Tongue (tissue), 2 donors: ENCODE data around the gene HSPA12A. TPM values are rescaled to one million over a fixed set of nuclear protein-coding genes. Genes with fewer than 3 reads are reported as not detected.

Experiments
- DNase-seq: peaks from one replicate; pipeline ENCODE4 v3.0.0-alpha.2; 2015
- total RNA-seq: library from RNA; depleted of rRNA; stranded (reverse); fragments of >200 nt; gene quantifications from one replicate; pipeline ENCODE4 v1.2.3, GENCODE V29; 2014

HSPA12A gene
- total RNA-seq, 1 donor from 2014 or later = 9.3 TPM

DNA sequence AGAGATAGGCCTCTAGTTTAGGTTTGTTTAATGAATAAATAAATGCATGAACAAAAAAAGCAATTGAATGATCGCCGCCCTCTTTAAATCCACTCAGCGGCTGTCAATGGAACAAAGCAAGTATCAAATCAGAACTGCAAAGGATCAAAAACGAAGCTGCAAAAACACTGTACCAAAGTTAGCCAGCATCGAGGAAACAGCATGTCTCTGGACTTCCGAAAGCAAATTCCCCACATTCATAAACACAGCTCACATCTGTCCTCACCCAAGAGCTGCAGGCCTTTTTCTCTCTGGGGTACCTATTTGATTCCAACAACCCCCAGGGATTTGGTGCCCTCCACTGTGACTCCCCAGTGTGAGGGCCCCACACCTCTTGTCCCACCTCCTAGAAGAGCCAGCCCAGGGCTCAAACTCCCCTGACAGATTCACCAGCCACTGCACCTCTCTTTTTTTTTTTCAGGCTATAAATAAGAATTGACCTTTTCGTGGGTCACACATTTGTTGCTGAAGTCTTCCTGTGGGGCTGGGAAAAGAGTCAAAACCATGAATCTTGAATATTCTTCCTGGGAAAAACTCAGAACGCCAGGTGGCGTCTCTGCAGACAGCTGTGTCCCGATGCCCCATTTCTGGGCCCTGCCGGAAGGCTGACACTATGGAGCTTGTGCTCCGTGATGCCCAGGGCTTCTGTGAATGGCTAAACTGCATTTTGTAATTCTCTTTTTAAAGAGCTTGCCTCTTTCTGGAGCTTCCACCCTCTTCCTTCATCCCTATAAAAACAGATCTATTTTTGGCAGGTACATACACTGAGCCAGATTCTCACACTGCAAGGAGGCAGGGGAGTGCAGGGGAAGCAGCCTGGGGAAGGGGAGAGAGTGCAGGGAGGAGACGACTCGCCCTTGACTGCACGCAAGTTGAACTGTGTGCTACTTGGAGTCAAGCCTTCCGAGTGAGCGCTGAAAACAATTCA, 51.7 kb downstream of the HSPA12A start:
- peak; percentile 79 for DNase-seq

DNA sequence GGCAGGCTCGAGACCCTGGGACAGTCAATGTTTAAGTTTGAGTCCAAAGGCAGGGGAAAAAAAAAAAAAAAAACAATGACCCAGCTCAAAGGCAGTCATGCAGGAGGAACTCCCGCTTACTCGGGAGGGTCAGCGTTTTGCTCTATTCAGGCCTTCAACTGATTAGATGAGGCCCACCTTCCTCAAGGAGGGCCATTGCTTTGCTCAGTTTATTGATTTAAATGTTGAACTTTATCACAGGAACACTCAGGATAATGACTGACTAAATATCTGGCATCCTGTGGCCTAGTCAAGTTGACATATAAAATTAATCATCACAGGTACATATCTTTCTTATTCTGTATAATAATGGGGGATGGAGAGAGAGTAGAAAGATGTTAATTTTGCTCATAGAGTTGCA, 52.6 kb downstream of the HSPA12A start:
- no peak for DNase-seq

DNA sequence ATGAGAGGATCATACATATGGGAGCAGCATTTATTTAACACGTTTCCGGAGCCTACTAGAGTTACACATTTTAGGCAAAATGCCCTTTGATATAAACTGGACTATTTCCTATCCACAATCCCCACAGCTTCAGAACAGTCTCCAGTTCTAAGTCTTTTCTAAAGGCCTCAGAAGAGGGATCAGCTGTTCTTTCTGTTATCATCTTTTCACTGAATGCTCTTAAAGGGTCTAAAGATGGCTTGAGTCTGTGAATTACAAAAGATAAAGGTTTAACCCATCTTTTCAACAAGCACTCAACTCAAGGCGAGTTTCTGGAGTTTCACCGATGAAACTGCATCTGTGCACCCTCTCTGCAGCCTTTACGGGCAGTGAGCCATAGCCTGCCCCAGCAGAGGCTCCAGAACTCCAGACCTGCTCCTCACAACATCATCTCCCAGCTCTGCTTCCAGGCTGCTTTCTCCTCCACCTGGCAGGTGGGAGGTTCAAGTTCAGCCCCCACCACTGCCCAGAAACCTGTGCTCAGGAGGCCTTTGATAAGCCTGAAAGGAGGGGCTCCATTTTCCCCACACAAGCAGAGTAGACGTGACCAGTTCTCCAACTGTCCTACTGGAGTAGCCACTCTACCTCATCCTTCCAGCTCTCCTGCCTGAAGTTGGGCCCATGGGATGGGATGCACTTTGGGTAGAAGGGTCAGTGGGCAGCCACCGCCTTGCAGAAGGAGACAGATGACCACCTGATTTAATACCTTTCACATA, 53.4 kb downstream of the HSPA12A start:
- DNase-seq = no peak

DNA sequence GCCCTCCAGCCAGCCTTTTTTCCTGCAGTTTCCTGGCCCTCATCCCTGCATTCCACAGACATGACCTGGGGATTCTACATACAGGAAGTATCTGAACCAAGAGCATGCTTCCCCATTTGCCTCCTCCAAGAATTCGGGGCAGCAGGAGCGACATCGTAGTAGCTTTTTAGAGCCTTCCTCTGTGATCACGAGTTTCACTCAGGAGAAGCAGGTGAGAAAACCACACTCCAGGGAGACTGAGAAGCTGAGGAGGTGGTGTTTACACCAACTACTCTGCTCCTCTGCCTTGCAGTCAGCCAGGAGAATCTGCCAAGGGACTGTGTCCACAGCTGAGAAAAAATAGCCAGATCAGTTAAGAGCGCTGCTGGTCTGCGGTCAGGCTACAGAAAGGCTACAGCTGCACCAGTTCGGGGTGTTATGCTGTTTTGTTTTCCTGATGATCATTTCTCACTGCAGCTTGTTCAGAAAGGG, 54.1 kb downstream of the HSPA12A start:
- DNase-seq = peak; percentile 66

DNA sequence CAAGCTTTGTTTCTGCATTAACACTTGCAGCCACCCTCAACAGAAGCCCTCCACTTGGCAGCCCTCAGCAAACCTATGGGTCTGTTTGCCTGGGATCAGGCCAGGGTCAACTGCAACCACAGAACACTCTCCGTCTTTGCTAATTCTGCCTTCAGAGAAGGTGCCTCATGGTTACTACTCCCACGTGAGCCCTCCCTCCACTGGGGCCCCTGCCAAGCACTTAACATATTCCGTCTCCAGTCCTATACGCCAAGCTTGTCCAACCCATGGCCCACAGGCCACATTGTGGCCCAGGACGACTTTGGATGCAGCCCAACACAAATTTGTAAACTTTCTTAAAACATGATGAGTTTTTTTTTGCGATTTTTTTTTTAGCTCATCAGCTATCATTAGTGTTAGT, 54.7 kb downstream of the HSPA12A start:
- peak; percentile 35 for DNase-seq

DNA sequence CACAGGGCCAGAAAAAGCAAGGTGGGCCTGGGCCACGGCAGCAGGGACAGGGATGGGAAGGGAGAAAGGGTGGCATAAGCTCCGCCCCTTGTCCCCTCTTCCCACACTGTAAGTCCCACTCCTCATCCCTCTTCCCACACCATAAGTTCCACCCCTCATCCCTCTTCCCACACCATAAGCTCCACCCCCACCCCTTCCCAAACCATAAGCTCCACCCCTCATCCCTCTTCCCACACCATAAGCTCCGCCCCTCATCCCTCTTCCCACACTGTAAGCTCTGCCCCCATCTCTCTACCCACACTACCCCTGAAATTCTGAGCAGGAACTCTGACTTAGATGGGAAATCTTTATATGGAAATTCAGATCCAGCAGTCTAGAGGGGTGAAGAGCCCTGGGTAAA, 55.7 kb downstream of the HSPA12A start:
- DNase-seq = no peak

DNA sequence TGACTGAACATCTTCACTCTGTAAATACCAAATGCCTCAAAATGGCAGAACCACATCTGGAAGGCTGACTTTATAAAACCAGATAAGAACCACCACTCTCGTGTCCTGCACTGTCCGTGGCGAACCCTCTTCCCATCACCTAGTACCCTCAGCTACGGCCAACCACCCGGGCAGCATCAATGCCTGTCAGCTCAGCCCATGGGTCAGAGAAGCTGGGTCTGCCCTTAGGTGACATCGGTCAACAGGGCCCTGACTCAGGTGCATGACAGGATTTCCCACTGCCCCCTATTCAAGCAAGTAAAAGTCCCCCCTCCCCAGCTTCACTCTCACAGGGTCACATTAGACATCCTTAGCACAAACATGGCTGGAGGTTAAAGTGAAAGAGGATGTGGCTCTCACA, 56.6 kb downstream of the HSPA12A start:
- DNase-seq = no peak

DNA sequence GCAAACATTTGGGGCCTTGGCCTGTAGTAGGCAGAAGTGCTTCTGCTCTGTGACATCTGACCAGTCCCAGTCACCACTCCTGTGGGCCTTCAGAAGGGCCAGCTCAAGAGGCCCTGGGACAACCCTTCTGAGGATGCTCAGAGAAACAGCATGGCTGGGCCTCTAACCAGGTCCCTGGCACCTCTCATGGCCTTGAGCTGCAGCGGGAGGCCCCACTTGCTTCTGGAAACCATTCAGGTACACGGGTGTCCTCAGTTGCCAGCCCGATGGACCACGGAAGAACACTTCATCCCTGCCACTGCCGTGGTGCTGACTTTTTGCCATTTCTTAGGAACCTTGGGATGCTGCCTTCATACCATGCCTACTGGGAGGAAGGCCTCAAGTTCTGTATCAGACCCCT, 57.6 kb downstream of the HSPA12A start:
- DNase-seq = no peak

DNA sequence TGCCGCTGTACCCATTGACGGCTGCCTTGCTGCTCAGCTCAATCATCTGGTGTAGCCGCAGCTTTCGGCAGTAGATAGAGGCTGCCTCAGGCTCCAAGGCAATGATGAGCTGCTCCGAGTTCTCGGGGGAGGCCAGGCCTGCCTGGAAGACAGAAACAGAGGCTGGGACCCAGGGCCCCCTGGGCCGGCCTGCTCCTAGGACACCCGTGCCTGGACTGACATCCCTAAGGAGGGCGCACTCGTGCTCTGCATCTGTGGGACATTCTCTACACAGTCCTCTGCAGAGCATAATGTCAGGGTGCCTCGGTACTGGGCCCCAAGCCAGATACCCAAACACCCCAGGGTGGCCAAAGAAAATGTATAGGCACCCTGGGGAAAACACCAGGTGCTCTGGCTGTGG, 58.5 kb downstream of the HSPA12A start:
- DNase-seq = no peak

DNA sequence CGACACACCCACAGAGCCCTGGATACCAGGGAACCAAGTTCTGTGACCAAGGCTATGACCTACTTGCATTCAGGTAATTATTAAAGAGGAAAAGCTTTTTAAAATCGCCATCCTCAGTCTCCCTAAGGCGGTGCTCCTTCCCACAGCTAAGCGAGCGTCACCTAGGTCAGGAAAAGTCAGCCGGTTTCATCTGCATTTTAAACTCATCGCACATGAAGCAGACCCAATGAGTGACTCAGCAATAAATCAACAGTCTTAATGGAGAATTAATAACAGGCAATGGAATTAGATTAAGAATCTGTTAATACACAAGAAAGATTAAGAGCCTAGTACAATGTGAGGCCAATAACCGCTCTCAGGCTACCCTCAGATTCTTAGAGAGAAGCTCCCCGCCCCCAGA, 59.2 kb downstream of the HSPA12A start:
- no peak for DNase-seq

DNA sequence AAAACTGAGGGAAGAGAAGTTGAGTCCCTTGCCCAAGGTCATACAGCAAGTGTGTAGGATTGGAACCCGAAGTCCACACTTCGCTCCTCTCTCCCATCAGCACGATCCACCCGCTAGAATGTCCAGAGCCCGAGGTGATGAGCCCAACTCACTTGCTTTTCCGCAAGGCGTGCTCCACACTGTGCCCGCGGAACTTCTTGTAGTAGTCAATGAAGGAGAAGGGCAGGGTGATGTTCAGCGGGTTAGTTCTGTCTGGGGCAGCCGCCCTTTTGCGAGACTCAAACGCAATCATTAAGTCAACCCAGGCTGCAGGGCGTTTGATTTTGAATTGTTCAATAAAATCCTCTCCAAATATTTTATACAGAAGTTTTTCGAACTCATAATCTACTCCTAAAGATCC, 63.0 kb downstream of the HSPA12A start:
- no peak for DNase-seq

DNA sequence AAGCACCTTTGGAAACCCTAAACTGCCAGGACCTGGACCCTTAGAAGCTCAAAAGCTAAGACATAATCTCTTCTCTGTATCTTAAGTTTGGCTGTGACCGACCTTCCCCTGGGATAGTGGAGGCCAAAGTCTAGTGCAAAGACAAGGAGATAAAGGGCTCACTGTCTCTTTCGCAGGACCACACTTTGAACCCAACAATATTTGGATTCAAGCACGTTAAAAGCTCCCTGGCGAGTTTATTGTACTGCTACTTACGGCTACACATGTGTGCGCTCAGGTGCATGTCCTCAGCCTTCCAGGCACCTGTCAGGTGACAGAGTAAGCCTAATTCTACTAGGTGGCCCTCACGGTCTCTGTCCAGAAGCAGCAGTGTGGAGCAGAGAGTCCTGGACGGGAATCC, 65.7 kb downstream of the HSPA12A start:
- DNase-seq = no peak

DNA sequence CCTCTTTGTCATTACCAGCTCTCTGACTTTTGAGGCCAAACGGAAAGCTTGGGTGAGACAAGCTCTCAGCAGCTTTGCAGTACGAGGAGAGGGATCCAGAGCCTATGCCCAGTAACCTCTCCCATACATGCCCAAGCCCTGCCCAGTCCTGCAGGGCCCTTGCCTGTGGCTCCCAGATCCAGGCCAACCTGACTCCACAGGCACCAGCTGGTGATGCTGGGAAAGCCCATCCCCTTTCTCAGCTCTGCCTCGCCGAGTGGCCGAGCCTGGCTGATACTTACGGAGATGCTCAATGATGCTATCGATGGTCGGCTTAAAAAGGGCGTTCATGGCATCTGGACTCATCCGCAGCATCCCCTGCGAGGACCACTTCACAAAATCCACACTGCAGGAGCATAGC, 66.2 kb downstream of the HSPA12A start:
- DNase-seq = no peak

DNA sequence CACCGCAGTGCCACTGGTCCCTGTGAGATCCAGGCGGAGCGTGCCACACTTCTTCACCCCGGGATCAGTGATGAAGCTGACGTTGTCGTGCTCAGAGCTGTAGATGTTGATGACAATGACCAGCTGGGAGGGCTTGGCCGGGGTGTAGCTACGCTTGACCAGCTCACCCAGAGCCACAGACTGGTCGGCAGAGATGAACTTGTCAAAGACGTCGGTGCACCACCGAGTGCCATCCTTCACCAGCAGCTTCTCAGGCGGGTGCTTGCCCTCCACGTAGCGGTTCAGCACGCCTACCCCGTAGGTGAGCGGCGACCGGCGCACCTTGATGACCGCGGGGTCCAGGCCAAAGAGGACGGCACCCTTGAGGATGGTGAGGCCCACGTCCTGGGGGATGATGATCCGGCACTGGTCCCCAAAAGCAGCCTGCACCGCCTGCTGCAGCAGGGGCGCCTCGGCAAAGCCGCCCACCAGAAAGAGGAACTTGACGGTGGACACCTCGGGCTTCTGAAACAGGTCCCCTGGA, 67.4 kb downstream of the HSPA12A start:
- DNase-seq = no peak

DNA sequence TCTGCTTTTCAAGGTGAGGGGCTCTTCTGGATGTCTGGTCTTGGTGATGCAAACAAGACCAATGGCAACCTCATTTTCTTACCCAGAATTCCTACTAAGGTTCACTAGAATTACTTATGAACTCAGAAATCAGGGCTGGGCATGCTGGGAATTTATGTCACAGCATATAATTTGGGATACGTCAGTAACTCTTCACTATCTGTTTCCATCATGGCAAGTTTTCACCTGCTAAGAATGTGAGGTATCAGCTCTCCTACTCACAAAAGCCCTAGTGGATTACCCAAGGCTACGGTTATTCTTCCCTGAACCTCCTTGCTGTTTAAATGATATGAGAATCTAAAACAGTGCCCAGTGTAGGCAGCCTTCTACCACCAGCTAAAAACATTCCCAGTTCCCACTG, 68.5 kb downstream of the HSPA12A start:
- no peak for DNase-seq

DNA sequence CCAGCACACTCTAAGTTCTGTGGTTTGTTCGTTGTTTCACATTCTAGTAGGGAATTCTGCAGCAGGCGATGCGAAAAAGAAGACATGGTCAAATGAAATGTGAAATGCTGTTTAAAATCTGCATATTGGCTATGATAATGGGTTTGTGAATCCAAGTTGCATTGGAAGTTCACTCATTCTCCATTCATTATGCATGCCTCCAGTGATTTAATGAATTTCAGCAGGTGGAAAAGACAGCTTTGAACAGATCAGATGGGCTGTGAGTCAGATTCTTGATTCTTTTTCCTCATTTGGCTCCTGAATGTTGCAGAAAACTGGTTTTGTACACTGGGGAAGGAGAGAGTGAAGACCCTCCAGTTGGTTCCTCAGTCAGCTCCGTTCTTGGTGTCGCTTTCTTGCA, 69.5 kb downstream of the HSPA12A start:
- DNase-seq = no peak

DNA sequence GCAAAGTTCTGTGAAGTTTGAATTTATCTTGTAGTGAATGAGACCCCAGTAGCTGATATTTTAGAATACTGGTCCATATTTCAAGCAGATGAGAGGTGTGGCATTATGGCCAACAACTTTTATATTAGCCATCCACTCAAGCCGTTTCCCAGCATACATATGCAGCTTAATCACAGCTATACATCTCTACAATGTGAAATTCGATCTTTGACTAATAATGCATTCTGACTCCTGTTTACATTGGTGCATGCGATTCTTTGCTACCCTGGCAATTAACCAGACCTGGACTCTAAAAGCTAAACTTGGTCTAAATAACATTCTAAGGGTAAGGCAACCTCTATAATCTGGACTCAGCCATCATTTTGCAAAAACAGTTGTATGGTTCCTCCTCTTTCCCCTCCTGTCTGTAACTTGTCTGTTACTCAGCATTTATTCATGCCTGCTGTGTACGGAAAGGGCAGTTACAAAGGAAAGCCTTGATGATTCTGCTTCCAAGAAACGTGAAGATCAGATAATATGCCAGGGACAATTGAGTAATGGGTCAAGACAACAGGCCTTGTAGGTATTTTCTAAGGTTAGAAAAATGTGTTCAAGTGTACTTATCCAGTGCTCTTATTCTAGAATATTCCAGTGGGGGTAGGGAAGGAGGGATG, 71.0 kb downstream of the HSPA12A start:
- DNase-seq = no peak

DNA sequence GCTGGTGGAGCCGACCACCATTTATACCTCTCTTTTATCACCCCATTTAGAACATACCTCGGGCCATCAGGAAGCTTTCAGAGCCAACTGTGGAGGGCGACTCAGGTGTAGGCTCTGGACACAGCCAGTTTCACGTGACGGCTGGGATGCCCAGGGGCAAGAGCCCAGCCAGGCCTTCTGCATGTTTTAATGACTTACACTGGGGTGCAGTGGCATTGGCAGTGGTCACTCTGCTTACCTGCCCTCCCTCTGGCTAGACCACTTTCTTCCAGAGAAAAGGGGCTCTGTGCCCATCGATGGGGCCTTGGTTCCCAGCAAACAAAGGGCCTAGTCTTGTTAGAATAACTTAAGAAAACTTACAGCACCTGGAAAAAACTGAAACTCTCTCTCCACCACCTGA, 71.7 kb downstream of the HSPA12A start:
- no peak for DNase-seq

DNA sequence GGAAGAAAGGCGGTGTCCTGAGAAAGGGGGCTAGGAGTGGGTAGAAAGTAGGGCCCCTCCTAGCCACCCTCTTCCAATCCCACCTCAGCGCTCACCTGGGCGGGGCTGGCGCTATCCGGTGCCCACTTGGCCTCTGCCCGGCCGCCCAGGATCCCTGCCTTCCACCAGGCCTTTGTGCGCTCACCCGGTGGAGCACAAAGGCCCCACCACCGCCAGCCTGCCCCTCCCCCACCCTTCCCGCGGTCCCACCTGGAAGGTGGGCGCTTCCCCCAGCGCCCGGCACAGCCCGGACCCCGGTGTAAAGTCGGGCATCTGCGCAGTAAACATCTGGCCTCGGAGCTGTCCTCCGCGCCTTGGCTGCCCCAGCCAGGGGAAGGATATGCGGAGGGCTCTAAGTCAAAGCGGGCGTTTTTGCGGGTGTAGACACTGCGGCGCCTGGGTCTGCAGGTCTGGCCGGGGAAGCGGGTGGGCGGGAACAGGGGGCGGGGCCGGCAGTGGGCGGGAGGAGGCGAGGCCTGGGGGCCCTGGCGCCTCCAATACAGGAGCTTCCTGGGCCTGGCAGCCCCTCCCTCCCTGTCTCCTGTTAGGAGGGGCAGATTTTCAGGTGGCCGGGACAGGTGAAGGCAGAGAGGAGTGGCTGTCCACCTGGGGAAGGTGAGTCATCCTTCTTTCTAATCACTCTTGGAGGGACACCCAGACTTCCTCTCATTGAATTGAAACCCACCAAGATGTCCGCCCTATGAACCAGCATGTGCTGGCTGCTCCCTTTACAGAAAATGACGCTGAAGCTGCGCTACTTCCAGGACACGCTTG, 72.3 kb downstream of the HSPA12A start:
- peak; percentile 32 for DNase-seq

DNA sequence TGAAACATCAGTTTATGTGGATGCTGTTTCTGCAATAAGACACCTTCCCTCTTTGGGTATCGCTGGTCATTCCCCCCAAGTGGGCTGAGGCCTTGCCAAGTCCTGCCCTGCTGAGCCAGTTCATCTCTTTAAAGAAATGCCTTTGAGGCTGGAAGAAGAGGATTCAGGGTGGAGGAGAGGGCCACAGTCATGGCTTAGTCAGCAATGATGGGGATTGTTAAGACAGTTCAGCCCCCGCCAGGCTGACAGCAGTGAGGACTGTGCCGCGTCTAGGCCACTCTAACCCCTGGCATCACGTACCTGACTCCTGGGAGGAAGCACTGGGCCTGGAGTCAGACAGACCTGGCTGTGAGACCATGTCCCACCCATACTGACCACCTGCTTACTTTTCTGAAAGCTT, 73.3 kb downstream of the HSPA12A start:
- DNase-seq = no peak

DNA sequence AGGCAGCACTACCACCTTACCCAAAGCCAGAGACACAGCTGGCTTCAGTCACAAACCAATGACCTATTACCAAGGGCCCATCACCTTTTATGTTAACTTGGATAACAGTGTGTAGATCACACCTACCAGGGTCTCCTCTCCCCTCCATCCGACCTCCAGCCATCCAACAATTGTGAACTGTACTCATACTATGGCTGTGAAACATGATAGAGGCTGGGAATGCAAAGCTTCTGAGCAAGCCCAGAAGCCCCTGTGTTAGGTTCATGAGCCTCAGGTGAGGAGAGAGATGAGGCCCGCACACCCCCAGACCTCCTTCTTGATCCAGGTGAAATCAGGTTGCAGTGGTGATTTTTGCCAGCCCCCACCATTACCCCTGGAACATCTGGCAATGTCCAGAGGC, 73.9 kb downstream of the HSPA12A start:
- DNase-seq = no peak

DNA sequence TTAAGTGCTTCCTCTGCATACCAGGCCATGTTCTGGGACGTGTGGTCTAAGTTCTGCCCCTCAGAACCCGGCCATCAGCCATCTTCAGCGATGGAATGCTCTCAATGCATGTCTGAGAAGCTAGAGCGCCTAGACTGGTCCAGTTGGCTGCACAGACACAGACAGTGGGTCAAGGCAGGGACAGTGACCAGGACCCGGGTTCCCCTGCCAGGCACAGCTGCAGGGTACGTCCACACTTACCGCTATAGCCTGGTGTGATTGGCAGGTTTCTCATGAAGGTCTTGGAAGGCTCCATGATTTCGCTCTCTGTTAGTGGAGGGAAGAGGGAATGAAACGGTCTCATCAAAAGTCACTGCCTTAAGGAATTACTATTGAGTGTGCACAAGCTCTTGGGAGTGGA, 74.3 kb downstream of the HSPA12A start:
- no peak for DNase-seq
